Measurements from ENCODE around the gene EYS.
"Not testable (repeated sequence)": the region's sequence is repeated elsewhere in the genome, so short reads cannot be mapped to it uniquely, and the experiment has no call there.

EYS gene

DNA sequence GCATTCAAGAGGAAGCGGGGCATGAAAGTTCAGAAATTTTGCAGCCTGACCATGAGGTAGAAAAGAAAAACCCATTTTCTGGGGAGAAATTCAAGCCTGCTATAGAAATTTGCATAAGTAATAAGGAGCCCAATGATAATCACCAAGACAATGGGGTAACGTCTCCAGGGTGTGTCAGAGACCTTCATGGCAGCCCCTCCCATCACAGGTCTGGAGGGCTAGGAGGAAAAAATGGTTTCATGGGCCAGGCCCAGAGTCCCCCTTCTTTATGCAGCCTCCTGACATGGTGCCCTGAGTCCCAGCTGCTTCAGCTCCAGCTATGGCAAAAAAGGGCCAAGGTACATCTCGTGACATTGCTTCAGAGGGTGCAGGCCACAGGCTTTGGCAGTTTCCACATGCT, 618.5 kb downstream of the EYS start:
- no peak for DNase-seq (ENCODE audit: low read depth in 3 of 3)

DNA sequence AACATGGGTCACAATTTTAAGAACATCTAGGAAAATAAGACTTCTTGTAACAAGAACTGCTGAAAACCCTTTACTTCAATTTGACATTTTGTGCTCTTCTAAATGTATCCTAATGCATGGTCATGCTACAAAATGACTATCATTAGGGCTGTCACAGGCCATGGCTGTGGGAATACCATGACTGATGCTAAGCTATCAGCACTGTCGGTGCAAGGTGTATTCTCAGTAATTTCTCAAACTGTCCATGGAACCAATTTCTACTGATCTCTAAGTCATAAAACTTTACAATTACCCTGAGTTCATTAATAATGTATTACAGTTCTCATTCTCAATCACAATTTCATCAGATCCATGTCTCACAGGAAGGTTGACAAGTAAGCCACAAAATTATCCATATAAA, 625.3 kb downstream of the EYS start:
- no peak for DNase-seq (ENCODE audit: low read depth in 3 of 3)

DNA sequence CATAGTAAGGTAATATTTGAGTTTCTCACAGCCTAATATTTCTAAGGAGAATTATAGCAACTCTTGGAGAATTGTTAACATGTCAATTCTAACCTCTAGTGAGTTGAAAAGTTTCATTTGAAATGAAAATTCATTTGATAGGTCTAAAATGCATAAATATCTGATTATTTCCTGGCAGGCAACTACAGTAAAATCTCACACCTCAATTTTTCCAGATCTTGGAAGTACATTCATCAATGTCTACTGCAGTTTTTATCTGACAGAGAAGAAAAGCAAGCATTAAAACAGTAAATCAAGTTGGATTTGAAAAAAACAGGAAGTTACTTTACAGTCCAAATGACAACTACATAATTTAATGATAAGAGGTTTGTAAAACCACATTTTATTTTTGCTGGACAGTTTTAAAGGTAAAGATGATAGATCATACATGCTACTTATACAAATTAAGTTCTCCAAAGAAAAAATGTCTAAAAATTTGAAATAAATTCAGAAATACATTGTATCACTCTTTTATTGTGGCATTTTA, 631.3 kb downstream of the EYS start:
- DNase-seq (ENCODE audit: low read depth in 3 of 3), result no peak

DNA sequence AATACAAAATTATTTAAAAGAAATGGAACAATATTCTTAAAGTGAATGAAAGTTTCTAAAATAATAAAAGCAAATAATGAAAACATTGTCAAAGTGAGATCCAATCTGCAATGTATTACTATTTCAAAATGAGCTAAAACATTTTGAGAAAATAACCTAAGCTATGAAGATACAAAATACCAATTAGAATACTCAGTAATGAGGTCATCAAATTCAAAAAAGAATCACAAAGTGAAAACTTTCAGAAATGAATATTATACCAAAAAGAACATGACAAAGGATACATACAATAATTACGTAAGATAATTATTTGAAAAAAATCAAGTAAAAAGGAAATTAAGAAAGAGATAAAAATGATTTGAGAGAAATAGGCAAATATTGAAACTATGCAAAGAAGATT, 634.5 kb downstream of the EYS start:
- no peak for DNase-seq (ENCODE audit: low read depth in 3 of 3)

DNA sequence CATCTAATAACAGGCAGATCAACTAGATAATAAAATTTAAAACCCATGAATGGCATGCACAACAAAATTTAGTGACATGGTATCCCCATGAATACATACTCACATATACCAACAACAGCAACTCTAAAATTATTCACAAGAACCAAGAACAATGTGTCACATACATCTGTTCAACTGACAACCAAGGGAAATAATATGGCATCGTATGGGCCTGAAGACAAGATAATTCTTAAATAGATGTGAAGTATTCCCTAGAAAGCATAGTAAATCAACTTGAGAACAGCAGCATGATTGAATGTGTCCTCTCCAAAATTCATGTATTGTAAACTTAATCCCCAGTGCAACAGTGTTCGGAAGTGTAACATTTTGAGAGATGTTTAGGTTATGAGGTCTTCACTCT, 635.5 kb downstream of the EYS start:
- DNase-seq (ENCODE audit: low read depth in 3 of 3), result no peak

DNA sequence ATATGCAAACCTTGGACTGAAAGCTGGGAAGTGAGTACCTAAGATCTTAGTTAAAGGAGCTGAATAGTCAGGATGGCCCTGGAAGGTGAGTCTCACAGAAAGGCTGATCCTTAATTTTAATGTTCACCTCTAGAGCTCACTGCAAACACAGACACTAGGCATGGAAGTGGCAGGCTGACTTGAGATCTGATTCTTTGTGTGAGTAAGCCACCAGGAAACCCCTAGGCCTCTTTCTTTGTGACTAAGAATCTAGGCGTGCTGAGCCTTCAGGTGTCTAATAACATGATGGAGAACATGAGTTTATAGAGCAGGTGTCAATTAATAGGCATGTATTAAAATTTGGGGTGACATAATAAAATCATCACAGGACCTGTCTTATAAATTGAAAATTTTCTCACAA, 642.2 kb downstream of the EYS start:
- DNase-seq (ENCODE audit: low read depth in 3 of 3), result no peak

DNA sequence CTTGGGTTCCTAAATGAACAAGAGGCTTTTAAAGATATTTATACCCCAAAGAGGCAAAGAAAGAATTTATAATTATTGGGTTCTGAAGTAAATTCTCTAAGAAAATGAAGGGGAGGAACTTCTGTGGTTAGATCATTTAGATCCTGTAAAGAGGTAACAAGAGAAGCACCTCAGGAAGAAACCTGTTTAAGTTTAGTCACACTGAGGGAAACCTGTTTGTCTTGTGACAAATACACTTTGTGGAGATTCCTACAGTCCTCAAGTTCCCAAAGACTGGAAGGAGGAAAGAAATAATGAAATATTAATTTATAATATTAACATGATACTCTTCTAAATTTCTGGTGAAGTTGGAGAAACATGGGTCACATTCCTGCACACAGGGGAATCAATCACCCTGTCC, 647.5 kb downstream of the EYS start:
- no peak for DNase-seq (ENCODE audit: low read depth in 3 of 3)

DNA sequence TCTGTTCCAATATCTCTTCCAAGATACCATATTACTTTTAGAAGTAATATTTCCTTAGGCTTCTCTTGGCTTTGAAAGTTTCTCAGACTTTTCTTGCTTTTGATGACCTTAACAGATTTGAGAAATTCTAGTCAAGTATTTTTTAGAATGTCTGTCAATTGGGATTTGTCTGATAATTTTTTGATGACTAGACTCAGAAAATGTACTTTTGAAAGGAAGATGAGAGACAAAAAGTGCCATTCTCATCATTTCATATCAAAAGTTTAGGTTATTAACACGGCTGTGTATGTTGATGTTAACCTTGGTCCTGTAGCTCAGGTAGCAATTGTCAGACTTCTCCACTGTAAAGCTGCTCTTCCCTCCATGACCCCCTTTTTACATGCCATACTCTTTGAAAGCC, 651.5 kb downstream of the EYS start:
- DNase-seq (ENCODE audit: low read depth in 3 of 3), result no peak

DNA sequence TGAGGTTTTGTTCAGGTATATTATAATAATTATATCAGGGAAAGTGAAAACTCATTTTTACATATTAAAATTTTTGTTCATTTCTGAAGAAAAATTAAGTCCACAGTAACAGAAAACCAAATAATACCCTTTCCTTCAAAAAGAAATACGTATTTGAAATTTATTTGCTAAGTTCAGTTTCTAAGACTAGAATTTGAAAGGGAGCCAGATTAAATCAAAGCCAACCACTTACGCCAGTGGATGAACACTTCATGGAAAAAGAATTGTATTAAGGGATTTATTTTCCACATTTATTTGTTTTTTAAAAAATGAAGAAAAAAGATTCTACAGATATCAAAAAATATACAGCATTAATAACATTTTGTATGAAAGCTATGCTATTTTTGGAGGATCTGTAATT, 654.4 kb downstream of the EYS start:
- no peak for DNase-seq (ENCODE audit: low read depth in 3 of 3)

DNA sequence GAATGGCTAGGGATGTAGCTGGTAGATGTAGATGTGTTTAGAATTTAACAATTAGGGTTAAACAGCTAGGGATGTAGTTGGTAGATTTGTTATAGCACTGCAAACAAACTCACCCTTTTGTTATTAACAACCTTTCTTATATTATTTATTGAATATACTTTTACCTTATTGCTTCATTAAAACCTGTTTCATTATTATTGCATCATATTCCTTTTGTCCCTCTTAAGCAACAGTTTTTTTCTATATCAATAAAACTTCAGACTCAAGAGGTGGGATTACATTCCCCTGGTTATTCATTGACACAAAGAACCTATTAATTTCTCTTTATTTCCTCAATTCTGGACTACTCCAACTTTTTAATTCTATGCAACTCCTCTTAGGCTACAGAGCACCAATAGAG, 661.2 kb downstream of the EYS start:
- no peak for DNase-seq (ENCODE audit: low read depth in 3 of 3)

DNA sequence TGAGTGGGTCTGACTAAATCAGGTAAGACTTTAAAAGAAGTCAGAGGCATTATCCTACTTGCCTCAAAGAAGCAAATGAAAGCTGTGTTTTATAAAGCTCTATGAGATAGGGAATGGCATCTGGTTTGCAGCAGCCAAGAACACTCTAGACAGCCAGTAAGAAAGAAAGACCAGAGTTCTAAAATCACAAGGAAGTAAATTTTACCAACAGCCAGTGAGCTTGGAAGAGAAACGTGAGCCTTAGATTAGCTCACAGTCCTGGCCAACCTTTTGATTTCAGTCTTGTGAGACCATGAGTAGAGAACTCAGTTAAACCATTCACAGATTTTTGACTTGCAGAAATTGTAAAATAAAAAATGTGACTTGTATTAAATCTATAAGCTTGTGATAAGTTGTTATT, 693.0 kb downstream of the EYS start:
- no peak for DNase-seq (ENCODE audit: low read depth in 3 of 3)

DNA sequence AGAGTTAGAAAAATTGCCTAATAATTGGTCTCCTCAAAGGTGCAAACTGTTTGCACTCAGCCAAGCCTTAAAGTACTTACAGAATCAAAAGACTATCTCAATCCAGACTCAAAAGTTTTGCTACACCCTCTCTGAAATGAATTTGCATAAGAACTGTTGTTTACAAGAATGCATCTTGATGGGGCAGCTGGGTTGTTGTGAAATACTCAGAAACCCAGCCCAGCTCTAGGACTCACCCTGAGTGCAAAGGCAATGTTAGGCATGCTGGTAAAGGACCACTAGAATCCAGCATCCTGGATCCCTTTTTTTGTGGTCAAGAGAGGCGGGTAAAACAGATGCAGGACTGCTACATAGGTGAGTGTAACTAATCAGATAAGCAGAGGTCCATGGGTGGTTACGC, 700.2 kb downstream of the EYS start:
- no peak for DNase-seq (ENCODE audit: low read depth in 3 of 3)

DNA sequence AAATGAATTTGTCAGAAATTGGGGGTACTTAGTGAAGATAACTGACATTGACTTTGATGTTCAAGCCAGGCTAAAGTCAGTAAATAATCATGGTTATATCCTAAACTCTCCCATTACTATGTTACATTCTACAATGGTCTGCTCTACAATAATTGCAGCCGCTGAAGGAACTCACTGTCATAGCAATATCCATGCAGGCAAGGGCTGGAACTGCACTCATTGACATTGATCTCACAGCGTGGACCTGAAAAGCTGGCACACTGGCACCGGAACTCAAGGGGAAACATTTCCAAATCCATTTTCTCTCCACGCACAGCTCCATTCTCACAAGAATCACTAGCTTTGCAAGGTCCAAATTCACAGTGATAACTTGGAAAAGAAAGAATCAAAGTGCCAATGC, 702.7 kb downstream of the EYS start:
- no peak for DNase-seq (ENCODE audit: low read depth in 3 of 3)

DNA sequence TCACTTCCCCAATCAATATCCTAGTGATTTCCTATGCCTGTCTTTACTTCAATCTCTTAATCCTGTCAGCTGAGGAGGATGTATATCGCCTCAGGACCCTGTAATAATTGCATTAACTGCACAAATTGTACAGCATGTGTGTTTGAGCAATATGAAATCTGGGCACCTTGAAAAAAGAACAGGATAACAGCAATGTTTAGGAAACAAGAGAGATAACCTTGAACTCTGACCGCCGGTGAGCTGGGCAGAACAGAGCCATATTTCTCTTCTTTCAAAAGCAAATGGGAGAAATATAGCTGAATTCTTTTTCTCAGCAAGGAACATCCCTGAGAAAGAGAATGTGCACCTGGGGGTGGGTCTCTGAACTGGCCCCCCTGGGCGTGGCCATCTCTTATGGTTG, 704.1 kb downstream of the EYS start:
- DNase-seq (ENCODE audit: low read depth in 3 of 3), result not testable (repeated sequence)

DNA sequence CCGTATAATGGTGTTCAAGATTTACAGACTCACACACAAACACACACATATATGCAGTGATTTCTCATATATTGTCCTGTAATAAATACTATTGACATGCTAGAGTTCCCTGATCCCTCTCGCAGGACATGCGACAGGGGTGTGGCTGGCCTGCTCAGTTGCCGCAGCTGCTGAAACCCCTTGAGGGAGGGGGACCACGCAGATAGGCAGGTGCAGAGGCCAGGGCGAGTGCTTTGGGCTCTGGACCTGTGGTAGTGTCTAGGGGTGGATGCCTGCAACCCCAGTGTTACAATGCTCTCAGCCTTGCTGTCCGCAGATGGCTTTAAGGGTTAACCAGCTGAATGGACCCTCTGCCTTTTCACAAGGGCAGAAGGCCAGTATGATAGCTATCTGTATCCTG, 706.2 kb downstream of the EYS start:
- no peak for DNase-seq (ENCODE audit: low read depth in 3 of 3)

DNA sequence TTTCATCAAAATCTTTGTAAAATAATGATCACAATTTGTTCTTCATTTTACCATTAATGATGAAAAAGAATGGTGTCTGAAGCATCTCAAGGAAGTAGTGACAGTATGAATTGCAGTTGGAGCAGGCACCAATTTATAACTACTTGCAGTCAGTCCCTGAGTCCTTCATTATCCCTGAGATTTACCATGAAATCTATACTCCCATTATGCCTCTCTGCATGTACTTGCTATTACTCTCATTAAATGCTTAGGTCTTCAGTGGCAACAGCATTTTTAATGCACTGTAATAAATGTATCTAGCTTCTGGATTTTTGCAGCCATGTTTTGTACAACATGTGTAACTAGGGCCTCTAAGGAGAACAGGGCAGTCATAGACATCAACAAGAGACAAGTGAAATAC, 708.8 kb downstream of the EYS start:
- no peak for DNase-seq (ENCODE audit: low read depth in 3 of 3)

DNA sequence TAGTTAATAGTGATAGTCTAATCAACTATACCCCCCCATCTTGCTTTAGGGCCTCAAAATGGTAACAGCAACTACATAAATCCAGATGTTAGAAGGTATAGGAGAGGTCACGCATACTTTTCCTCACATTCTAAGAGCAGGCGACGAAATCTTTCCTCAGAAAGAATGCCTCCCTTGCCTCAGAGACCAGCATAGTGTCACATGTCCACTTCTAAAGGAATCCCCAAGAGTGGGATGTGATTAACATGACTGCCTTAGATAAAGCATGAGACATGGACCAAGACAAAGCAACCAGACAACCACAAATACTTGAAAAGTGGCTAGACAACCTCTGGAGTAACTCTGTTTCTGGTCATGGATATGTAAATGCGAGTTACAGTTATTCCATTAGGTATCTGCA, 710.7 kb downstream of the EYS start:
- DNase-seq (ENCODE audit: low read depth in 3 of 3), result no peak

DNA sequence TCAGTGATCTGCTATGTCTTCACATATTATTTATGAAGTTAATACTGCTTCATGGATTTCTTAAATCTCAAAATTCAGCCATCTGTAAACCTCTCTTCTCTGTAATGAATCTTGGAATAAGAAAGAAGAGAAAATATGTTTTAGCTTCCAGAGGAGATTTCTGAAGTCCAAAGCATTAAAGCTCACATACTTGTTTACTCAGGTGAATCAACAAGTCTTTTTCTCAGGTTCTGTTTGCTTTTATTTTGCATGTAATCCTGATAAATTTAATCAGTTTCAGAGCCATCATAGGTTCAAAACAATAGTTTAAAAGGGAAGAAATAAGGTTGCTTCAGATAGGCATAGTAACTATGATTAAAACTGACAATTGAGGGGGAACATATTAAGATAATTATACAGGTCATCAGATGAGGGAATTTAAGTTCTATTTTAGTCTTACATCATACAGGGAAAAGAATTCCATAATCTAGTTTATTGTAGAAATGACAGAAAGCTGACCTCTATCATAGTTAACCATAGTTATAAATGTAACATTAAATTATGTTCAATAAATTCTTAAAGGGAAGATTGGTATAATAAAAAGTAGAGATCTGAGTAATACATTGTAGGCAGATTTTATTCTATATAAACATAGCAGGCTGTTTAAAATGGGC, 716.2 kb downstream of the EYS start:
- no peak for DNase-seq (ENCODE audit: low read depth in 3 of 3)

DNA sequence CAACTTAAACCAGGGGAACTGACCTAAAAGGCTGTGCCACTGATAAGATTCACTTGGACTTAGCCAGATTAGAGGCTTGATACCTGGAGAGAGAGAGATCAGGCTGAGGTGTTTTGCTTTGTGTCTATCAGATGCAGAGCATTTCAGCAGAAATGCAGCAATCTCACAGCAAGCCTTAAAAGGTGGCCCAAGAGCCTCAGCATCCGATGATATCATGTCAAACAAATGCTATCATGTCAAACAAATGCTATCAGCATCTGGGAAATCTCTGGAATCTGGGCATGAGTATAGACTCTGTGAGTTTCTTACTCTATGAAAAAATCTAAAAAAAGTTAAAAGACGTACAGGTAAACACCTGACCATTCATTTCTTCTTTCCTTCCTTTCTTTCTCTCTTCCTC, 718.9 kb downstream of the EYS start:
- no peak for DNase-seq (ENCODE audit: low read depth in 3 of 3)

DNA sequence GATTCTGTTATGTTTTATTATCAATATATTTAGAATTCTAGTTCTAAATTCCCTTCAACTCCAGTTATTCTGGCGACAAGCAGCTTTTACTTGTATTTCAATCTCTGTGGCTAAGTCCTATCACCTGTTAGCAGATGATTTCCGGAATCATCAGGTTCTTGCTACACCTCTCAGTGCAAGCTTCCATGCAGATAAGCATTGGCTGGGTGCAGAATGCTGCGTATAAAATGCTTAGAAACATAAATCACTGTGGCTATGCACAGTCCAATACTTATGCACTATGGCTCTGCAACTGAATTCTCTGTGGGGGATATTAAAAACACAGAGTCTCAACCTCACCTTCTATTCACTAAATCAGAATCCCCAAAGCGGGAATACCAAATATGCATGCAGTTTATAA, 720.0 kb downstream of the EYS start:
- no peak for DNase-seq (ENCODE audit: low read depth in 3 of 3)

DNA sequence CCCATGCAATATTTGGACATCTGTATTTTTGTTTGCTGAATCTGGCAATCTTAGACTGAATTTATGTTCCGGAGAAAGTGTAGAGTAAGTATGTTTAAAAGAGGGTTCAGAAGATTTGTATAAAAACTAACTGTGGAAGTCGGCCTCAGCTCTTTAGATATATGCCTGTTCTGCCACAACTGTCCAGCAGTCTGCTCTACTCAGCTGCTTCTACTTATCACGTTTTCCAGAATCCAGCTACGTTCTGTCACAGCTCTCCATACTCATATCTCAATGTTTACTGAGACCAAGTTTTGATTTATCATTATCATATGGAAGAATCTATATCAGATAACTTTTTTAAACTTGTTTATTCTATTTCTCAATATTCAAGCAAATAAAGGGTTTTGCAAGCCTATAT, 721.3 kb downstream of the EYS start:
- no peak for DNase-seq (ENCODE audit: low read depth in 3 of 3)

DNA sequence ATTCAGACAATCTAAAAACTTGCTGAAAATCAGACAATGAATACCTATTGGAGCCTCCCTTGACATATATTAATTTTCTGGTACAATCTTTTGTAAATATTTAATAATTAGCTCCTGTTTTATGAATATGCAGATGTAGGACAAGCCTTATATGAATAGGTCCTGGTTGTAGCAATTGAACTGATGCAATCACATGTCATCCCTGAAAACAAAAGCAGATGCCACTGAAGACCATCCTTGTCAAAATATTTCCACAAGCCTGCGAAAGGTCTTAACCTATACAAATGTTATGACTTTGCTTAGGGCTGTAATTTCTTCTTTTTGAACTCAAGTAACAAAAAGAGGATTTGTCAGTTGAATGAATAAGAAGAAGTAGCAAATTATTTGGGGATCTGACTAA, 722.1 kb downstream of the EYS start:
- DNase-seq (ENCODE audit: low read depth in 3 of 3), result no peak

DNA sequence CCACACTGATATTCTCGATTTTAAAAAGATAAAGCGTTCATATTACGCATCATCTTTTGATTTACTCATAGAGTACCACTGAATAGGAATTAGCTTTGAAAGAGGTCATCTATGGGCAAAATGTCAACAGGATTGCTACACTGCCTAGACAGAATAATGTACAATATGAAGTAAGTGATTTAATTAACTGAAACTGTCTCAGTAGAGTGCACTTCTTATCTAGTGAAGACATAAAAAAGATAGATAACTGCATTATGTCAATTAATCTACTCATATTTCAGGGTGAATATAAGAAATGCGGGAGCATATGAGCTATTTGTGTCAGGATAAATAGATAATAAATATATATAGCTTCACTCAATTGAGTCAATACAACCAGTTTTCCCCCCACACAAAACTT, 723.9 kb downstream of the EYS start:
- no peak for DNase-seq (ENCODE audit: low read depth in 3 of 3)

DNA sequence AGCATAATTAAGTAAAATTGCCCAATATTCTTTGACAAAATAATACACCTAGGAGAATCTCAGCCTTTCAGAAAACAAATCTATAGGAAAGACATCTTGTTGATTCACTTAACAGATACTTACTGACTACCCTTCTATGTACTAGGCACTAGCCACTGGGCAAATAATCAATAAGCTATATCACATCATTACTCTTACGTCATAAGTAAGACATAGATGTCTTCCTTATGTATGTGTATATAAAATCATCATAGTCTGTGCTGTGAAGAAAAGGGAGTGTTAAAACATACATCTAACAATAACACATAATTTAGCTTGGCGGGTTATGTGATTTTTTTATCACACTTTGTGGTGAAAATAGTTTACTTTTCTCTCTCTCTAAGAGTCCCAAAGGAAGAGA, 733.9 kb downstream of the EYS start:
- no peak for DNase-seq (ENCODE audit: low read depth in 3 of 3)
